PC-9 (cell line): ENCODE results near the gene PCSK5.

Source experiments
- EZH2 ChIP-seq: fragments of 200-600 bp; sonication (generic); IDR thresholded peaks from 2 replicates; pipeline ENCODE4 v1.8.0; 2017; ENCODE audit warnings: antibody characterized with exemption, low read depth
- TF ChIP-seq, protein P1 (sequence below): fragments of 200-600 bp; sonication (generic); conservative IDR thresholded peaks from 2 replicates; pipeline ENCODE4 v1.6.1; 2017; ENCODE audit warnings: mixed run types, antibody characterized with exemption, mild to moderate bottlenecking, moderate library complexity

DNA sequence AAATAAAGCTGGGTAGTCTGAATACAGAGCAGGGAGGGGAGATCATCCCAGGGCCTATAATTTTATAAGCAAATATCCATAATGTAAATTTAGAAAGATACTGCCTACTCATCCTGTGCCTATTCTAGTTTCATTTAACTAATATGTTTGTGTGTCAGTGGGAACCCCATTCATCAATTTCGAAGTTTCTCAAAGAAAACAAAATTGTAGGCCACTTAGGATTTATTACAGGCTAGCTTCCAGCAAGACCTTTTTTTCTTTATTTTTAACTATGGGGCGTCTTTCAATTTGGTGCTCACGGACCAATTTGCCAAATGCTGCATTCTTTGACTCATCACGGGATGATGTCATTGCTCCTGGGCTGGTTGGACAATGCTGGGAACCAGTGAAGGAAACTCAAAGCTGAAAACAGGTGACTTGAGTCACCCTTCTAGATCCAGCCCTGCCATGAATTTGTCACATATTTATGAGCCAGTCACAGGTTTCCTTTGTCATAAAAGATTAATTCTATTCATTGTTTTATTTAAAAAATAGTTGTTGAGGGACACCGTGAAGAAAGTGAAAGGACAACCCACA is 13.4 kb downstream of the PCSK5 start:
- TF ChIP-seq, protein P1, sequence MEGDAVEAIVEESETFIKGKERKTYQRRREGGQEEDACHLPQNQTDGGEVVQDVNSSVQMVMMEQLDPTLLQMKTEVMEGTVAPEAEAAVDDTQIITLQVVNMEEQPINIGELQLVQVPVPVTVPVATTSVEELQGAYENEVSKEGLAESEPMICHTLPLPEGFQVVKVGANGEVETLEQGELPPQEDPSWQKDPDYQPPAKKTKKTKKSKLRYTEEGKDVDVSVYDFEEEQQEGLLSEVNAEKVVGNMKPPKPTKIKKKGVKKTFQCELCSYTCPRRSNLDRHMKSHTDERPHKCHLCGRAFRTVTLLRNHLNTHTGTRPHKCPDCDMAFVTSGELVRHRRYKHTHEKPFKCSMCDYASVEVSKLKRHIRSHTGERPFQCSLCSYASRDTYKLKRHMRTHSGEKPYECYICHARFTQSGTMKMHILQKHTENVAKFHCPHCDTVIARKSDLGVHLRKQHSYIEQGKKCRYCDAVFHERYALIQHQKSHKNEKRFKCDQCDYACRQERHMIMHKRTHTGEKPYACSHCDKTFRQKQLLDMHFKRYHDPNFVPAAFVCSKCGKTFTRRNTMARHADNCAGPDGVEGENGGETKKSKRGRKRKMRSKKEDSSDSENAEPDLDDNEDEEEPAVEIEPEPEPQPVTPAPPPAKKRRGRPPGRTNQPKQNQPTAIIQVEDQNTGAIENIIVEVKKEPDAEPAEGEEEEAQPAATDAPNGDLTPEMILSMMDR: no peak
- no peak for TF ChIP-seq EZH2
